Measurements from ENCODE around the gene INPP4B.

GRCh38 chr4:142202404-142203332, 643.4 kb downstream of the INPP4B start:
- TF ChIP-seq, protein P1, sequence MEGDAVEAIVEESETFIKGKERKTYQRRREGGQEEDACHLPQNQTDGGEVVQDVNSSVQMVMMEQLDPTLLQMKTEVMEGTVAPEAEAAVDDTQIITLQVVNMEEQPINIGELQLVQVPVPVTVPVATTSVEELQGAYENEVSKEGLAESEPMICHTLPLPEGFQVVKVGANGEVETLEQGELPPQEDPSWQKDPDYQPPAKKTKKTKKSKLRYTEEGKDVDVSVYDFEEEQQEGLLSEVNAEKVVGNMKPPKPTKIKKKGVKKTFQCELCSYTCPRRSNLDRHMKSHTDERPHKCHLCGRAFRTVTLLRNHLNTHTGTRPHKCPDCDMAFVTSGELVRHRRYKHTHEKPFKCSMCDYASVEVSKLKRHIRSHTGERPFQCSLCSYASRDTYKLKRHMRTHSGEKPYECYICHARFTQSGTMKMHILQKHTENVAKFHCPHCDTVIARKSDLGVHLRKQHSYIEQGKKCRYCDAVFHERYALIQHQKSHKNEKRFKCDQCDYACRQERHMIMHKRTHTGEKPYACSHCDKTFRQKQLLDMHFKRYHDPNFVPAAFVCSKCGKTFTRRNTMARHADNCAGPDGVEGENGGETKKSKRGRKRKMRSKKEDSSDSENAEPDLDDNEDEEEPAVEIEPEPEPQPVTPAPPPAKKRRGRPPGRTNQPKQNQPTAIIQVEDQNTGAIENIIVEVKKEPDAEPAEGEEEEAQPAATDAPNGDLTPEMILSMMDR (IDR thresholded peaks at IDR 0.05): no peak
- no peak for TF ChIP-seq ZFX (IDR thresholded peaks at IDR 0.05; ENCODE audit: borderline replicate concordance)

Measured in 22Rv1 (cell line).